SH-SY5Y (cell line): ENCODE measurements around the gene OSMR.

ENCODE experiments used
- GATA2 ChIP-seq: IDR thresholded peaks from 2 replicates; pipeline ENCODE4 v1.6.1; 2011; ENCODE audit warnings: mild to moderate bottlenecking, low read depth, low read length
- GATA3 ChIP-seq: IDR thresholded peaks from 2 replicates; pipeline ENCODE4 v1.6.1; 2011; ENCODE audit warnings: low read depth, mild to moderate bottlenecking, low read length, moderate library complexity

GRCh38 chr5:38944282-38944681 is 98.5 kb downstream of the OSMR start:
- TF ChIP-seq GATA3 (no peak), GATA2 (no peak)
